Smooth muscle cell (in vitro differentiated cells): ENCODE data around the gene GPR62. TPM values are rescaled to one million over a fixed set of nuclear protein-coding genes. Genes with fewer than 3 reads are reported as not detected.

Experiments used
- DNase-seq: peaks from one replicate; lab custom pipeline; 2025; ENCODE audit not compliant: unreplicated experiment; lab: John Stamatoyannopoulos, UW
- H2AFZ ChIP-seq: fragments of 200-600 bp; sonication (generic); 2 replicates; pipeline ENCODE4 v1.6.0; 2016; ENCODE audit warnings: antibody characterized with exemption, low read depth, mild to moderate bottlenecking
- H3F3A ChIP-seq: fragments of 200-600 bp; sonication (generic); 2 replicates; pipeline ENCODE4 v1.6.0; 2017; ENCODE audit warnings: antibody characterized with exemption, low read depth
- H3K27ac ChIP-seq: fragments of 200-600 bp; sonication (generic); 2 replicates; pipeline ENCODE4 v1.5.1; 2016; ENCODE audit warnings: low read depth, mild to moderate bottlenecking
- H3K27me3 ChIP-seq: fragments of 200-600 bp; sonication (generic); 2 replicates; pipeline ENCODE4 v1.6.1; 2016; ENCODE audit warnings: low read depth, mild to moderate bottlenecking
- H3K36me3 ChIP-seq: fragments of 200-600 bp; sonication (generic); 2 replicates; pipeline ENCODE4 v1.5.1; 2016; ENCODE audit warnings: low read depth
- H3K4me1 ChIP-seq: fragments of 200-600 bp; sonication (generic); 2 replicates; pipeline ENCODE4 v1.5.1; 2016; ENCODE audit warnings: low read depth
- H3K4me2 ChIP-seq: fragments of 200-600 bp; sonication (generic); 2 replicates; pipeline ENCODE4 v1.6.0; 2016; ENCODE audit warnings: mild to moderate bottlenecking
- H3K4me3 ChIP-seq: fragments of 200-600 bp; sonication (generic); 2 replicates; pipeline ENCODE4 v1.5.1; 2016; ENCODE audit warnings: mild to moderate bottlenecking
- H3K79me2 ChIP-seq: fragments of 200-600 bp; sonication (generic); 2 replicates; pipeline ENCODE4 v1.6.0; 2016; ENCODE audit warnings: low read depth, mild to moderate bottlenecking
- H3K9ac ChIP-seq: fragments of 200-600 bp; sonication (generic); 2 replicates; pipeline ENCODE4 v1.6.0; 2016; ENCODE audit warnings: low read depth
- H3K9me3 ChIP-seq: fragments of 200-600 bp; sonication (generic); replicated peaks from 2 replicates; pipeline ENCODE4 v1.5.1; 2016; ENCODE audit warnings: low read depth
- H4K20me1 ChIP-seq: fragments of 200-600 bp; sonication (generic); 2 replicates; pipeline ENCODE4 v1.6.0; 2016; ENCODE audit warnings: low read depth
- WGBS: methylation state at CpG from one replicate; pipeline ENCODE4 v1.1.7; 2016; ENCODE audit warnings: low lambda C conversion rate; 5-methylcytosine and 5-hydroxymethylcytosine counted together
- polyA plus RNA-seq: library from polyadenylated mRNA; unstranded; fragments of >200 nt; fragmentation: Nextera tagmentation; extraction: Ambion mirVana; gene quantifications from 2 replicates; pipeline ENCODE4 v1.2.1, GENCODE V29; 2016
- small RNA-seq: library from RNA; depleted of rRNA; stranded (forward); fragments of <200 nt; gene quantifications from one replicate; pipeline ENCODE3, GENCODE V24; 2014
- total RNA-seq: library from RNA; depleted of rRNA; stranded (reverse); fragments of >200 nt; gene quantifications from 2 replicates; pipeline ENCODE4 v1.2.3, GENCODE V29; 2014
- TF ChIP-seq, protein P1 (sequence below): fragments of 200-600 bp; sonication (generic); IDR thresholded peaks from 2 replicates; pipeline ENCODE4 v1.5.1; 2017; ENCODE audit warnings: borderline replicate concordance, mild to moderate bottlenecking, antibody characterized with exemption; ENCODE audit not compliant: insufficient read depth, poor library complexity, severe bottlenecking

GPR62 gene
- total and polyA plus RNA-seq, 2 experiments from 2014 or later = 0.09 to 0.18 TPM

- peak overlapping the region; percentile 74 for H3K4me2 ChIP-seq
- H3K27me3 ChIP-seq = no peaks in the 10 kb centered on the region
- H3K36me3 ChIP-seq = no peaks in the 10 kb centered on the region
- H3K27ac ChIP-seq = no peak overlapping the region
- H3F3A ChIP-seq = no peaks in the 10 kb centered on the region
- H3K9ac ChIP-seq = no peak overlapping the region
- H3K4me3 ChIP-seq = no peak overlapping the region
- no peaks in the 10 kb centered on the region for H4K20me1 ChIP-seq
- WGBS = 58% methylated on average over 8 of the region's 8 CpGs
- H3K4me1 ChIP-seq = peaks cover 42% of the 10 kb centered on the region
- TF ChIP-seq, protein P1, sequence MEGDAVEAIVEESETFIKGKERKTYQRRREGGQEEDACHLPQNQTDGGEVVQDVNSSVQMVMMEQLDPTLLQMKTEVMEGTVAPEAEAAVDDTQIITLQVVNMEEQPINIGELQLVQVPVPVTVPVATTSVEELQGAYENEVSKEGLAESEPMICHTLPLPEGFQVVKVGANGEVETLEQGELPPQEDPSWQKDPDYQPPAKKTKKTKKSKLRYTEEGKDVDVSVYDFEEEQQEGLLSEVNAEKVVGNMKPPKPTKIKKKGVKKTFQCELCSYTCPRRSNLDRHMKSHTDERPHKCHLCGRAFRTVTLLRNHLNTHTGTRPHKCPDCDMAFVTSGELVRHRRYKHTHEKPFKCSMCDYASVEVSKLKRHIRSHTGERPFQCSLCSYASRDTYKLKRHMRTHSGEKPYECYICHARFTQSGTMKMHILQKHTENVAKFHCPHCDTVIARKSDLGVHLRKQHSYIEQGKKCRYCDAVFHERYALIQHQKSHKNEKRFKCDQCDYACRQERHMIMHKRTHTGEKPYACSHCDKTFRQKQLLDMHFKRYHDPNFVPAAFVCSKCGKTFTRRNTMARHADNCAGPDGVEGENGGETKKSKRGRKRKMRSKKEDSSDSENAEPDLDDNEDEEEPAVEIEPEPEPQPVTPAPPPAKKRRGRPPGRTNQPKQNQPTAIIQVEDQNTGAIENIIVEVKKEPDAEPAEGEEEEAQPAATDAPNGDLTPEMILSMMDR = no peak
- no peaks in the 10 kb centered on the region for H3K79me2 ChIP-seq
- DNase-seq = no peak
- H3K9me3 ChIP-seq = no peaks in the 10 kb centered on the region
- H2AFZ ChIP-seq = peak overlapping the region; percentile 66
Measured at GRCh38 chr3:52006017-52006819, 51.0 kb downstream of the GPR62 start.

- H3K4me1 ChIP-seq = peaks cover 40% of the 10 kb centered on the region
- 96% methylated on average over 6 of the region's 6 CpGs for WGBS
- H3K79me2 ChIP-seq = no peaks in the 10 kb centered on the region
- H3K27me3 ChIP-seq = no peaks in the 10 kb centered on the region
- no peak overlapping the region for H3K27ac ChIP-seq
- H3K36me3 ChIP-seq = no peaks in the 10 kb centered on the region
- no peak overlapping the region for H2AFZ ChIP-seq
- H3K4me3 ChIP-seq = no peak overlapping the region
- DNase-seq = no peak
- no peak overlapping the region for H3K9ac ChIP-seq
- H3K9me3 ChIP-seq = no peaks in the 10 kb centered on the region
- H3K4me2 ChIP-seq = no peak overlapping the region
- H4K20me1 ChIP-seq = no peaks in the 10 kb centered on the region
- TF ChIP-seq, protein P1 = no peak
- no peaks in the 10 kb centered on the region for H3F3A ChIP-seq
Measured at GRCh38 chr3:52006820-52007133, 51.6 kb downstream of the GPR62 start.

Small RNAs within 50 kb of the gene (small RNA-seq; reads per million reads assigned to genes)
- gene AC115284.1 = not detected

Other genes starting within 250 kb of the GPR62 start
- gene GRM2, start 248.3 kb upstream of the GPR62 start, total RNA-seq = 0.63 TPM in 1 of 2 replicates, not detected in the other
- gene GRM2, start 248.3 kb upstream of the GPR62 start, polyA plus RNA-seq = 0.40 and 0.65 TPM in 2 replicates
- not detected in 2 replicates for gene IQCF6, start 176.1 kb upstream of the GPR62 start, total RNA-seq
- gene IQCF6, start 176.1 kb upstream of the GPR62 start, polyA plus RNA-seq = not detected in 2 replicates
- gene IQCF2, start 93.8 kb upstream of the GPR62 start, total RNA-seq = not detected in 2 replicates
- not detected in 2 replicates for gene IQCF2, start 93.8 kb upstream of the GPR62 start, polyA plus RNA-seq
- not detected in 2 replicates for gene IQCF5, start 79.8 kb upstream of the GPR62 start, total RNA-seq
- not detected in 2 replicates for gene IQCF5, start 79.8 kb upstream of the GPR62 start, polyA plus RNA-seq
- gene IQCF1, start 52.0 kb upstream of the GPR62 start, total RNA-seq = not detected in 2 replicates
- gene IQCF1, start 52.0 kb upstream of the GPR62 start, polyA plus RNA-seq = not detected in 2 replicates
- gene RRP9, start 13.5 kb upstream of the GPR62 start, total RNA-seq = 10.0 and 13.1 TPM in 2 replicates
- gene RRP9, start 13.5 kb upstream of the GPR62 start, polyA plus RNA-seq = 21.2 and 23.9 TPM in 2 replicates
- 7.2 and 15.1 TPM in 2 replicates for gene PARP3, start 13.0 kb upstream of the GPR62 start, total RNA-seq
- 10.5 and 12.3 TPM in 2 replicates for gene PARP3, start 13.0 kb upstream of the GPR62 start, polyA plus RNA-seq
- gene PCBP4, start 12.1 kb downstream of the GPR62 start, total RNA-seq = 42.6 and 51.4 TPM in 2 replicates
- 81.2 and 97.4 TPM in 2 replicates for gene PCBP4, start 12.1 kb downstream of the GPR62 start, polyA plus RNA-seq
- 17.8 and 18.9 TPM in 2 replicates for gene ABHD14B, start 18.7 kb downstream of the GPR62 start, total RNA-seq
- 26.2 and 31.4 TPM in 2 replicates for gene ABHD14B, start 18.7 kb downstream of the GPR62 start, polyA plus RNA-seq
- gene ABHD14A, start 19.7 kb downstream of the GPR62 start, total RNA-seq = 6.2 and 16.1 TPM in 2 replicates
- gene ABHD14A, start 19.7 kb downstream of the GPR62 start, polyA plus RNA-seq = 38.6 and 49.7 TPM in 2 replicates
- 39.6 and 43.0 TPM in 2 replicates for gene ACY1, start 28.2 kb downstream of the GPR62 start, total RNA-seq
- gene ACY1, start 28.2 kb downstream of the GPR62 start, polyA plus RNA-seq = 33.8 and 38.4 TPM in 2 replicates
- 1,004 and 1,042 TPM in 2 replicates for gene RPL29, start 40.5 kb downstream of the GPR62 start, total RNA-seq
- gene RPL29, start 40.5 kb downstream of the GPR62 start, polyA plus RNA-seq = 708 and 743 TPM in 2 replicates
- gene DUSP7, start 101.2 kb downstream of the GPR62 start, total RNA-seq = 25.0 and 26.8 TPM in 2 replicates
- 12.4 and 13.3 TPM in 2 replicates for gene DUSP7, start 101.2 kb downstream of the GPR62 start, polyA plus RNA-seq
- gene POC1A, start 199.0 kb downstream of the GPR62 start, total RNA-seq = 1.8 and 3.2 TPM in 2 replicates
- 7.6 and 7.9 TPM in 2 replicates for gene POC1A, start 199.0 kb downstream of the GPR62 start, polyA plus RNA-seq
- gene ALAS1, start 242.8 kb downstream of the GPR62 start, total RNA-seq = 35.7 and 50.2 TPM in 2 replicates
- 59.4 and 66.7 TPM in 2 replicates for gene ALAS1, start 242.8 kb downstream of the GPR62 start, polyA plus RNA-seq